ENCODE measurements around the gene FAAH.

Gene FAAH

GRCh38 chr1:46401154-46401913 lies 7.2 kb downstream of the FAAH start:
- no peak for DNase-seq

- no peak for DNase-seq
Measured at GRCh38 chr1:46401964-46402626, 8.0 kb downstream of the FAAH start.

DNA sequence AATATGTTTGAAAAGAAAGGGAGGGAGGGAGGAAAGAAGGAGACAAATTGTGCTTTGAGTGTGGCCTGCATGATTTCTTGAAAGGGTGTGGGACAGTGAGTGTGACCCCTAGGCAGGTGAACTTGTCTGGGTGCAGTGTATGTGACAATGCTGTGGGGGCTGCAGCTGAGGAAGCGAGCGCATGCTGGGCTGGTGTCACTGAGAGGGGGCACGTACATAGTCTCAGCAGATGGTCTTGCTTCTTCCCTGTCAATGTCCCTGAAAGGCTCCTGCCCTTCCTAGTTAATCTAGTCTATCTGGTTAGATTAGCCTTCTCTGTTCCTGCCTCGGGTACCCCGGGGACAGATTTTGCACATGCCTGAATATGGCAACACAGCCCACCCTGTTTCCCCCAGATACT lies 9.8 kb downstream of the FAAH start:
- no peak for DNase-seq

- no peak for DNase-seq
Measured at GRCh38 chr1:46404482-46405196, 10.5 kb downstream of the FAAH start.

GRCh38 chr1:46405197-46405555 lies 11.1 kb downstream of the FAAH start:
- no peak for DNase-seq

DNA sequence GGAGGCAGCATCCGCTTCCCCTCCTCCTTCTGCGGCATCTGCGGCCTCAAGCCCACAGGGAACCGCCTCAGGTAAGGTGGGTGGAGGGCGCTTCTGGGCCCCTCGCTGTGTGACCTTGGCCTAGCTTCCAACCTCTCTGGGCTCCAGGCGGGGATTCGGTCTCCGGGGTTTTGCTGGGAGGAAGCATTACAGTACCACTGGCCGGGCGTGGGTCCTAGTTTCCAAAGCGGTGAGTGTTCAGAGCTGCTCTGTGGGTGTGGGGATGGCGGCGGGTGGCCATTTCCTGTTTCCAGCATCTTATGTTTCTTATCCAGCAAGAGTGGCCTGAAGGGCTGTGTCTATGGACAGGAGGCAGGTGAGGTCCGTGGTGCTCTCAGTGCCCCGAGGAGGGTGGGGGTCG lies 11.6 kb downstream of the FAAH start:
- no peak for DNase-seq

DNA sequence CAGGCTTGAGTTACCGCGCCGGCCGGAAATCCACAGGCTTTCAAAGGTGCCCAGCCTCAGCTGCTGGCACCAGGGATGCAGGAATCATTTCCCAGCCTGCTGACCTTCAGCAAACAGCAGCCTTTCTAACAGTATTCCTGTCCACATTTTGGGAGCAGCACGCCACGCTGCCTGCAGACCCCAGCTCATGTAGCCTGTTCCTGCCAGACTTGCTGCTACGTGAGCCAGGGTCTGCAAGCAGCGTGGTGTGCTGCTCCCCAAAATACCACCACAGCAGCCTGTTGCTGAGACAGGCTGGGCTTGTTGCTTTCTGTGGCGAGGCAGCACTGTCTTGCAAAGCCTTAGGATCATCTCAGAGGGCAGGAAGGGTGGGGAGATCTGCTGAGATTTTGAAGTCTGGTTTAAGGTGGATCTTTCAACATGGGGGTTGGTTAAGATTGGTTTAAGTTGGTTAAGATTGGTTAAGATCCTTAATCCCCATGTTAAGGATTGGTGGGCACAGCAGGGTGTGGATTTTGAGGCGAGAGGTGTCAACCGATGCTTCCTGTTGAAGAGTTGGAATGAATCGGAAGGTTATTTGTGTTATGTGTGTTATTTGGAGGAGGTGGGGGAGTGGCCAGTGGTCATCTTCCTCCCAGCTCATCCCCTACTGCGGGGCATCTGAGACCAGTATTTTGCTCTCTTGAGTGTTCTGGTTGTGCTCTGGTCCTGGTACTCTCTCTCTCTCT lies 12.9 kb downstream of the FAAH start:
- no peak for DNase-seq

GRCh38 chr1:46407636-46408035 lies 13.5 kb downstream of the FAAH start:
- DNase-seq, result no peak

DNA sequence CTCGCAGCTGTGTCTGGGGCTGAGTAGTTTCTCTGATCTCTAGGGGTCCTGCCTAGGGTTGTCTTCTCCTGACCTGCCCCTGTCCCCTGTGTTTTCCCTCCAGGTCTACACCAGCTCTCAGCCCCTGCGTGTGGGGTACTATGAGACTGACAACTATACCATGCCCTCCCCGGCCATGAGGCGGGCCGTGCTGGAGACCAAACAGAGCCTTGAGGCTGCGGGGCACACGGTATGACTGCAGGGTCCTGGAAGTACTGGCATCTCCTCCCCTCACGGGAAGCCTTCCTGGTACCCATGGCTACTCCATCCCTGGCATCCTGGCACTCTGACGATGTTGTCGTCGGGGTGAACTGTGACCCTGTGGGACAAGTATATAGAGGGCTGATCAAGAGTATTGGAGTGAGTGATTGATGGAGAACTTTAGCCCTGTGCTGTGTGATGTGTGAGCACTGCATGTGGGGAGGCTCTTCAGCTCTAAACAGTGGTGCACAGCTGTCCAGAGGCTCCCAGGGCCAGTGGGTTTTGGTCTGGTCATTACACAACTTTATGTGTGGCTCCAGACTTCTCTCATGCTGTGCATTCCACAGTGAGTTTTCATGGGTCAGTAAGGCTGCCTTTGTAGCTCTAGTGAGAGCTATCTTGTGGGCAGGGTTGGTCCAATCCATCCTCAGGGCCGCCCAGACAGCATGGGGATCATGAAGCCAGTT lies 14.4 kb downstream of the FAAH start:
- no peak for DNase-seq

- no peak for DNase-seq
Measured at GRCh38 chr1:46409063-46409372, 14.9 kb downstream of the FAAH start.

- DNase-seq, result no peak
Measured at GRCh38 chr1:46410156-46411009, 16.3 kb downstream of the FAAH start.

- no peak for DNase-seq
Measured at GRCh38 chr1:46411010-46411405, 16.9 kb downstream of the FAAH start.

DNA sequence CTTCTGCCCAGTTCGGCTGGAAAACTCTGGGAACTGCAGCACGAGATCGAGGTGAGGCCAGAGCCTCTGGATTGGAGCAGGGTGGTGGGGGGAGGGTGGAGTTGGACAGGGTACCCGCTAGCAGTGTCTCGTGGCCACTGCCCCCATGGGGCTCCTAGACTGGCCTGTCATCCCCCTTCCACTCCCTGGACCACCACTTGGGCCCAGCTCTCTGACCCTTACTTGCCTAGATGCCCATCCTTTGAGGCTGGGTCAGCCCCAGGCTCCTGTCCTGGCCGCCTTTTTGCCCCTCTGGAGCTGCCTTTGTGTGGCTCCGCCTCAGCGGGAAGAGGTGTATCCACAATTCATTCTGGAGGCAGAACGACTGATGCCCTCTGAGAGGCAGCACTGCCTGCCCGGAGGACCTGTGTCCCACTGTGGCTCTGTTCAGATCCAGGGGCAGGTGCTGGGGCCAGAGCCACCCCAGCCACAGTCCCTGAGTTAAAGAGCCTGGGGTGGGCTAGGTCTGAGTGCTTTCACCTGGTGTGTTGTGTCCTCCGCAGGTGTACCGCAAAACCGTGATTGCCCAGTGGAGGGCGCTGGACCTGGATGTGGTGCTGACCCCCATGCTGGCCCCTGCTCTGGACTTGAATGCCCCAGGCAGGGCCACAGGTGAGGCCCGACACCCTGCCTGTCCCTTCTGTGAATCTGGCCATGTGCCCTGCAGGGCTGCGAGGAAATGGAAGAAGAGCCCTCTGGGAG lies 17.7 kb downstream of the FAAH start:
- no peak for DNase-seq

DNA sequence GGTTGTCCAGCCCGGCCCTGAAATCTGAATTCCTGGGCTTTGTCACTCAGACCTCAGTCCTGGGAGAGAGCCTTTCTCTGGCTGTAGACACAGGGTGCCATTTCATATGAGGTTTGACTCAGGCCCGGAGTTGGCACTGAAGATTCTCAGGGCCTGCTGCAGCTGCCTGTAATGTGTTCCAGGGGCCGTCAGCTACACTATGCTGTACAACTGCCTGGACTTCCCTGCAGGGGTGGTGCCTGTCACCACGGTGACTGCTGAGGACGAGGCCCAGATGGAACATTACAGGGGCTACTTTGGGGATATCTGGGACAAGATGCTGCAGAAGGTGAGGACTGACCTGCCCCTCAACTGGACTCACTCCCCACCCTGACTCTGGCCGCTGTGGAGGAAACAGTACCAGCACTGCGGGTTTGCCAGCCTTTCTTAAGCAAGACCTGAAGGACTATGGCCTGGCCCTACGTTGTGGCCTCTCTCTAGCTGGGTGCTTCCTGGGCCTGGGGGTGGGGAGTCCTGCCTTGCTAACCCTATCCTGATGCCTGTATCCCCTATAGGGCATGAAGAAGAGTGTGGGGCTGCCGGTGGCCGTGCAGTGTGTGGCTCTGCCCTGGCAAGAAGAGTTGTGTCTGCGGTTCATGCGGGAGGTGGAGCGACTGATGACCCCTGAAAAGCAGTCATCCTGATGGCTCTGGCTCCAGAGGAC lies 18.9 kb downstream of the FAAH start:
- DNase-seq, result no peak

DNA sequence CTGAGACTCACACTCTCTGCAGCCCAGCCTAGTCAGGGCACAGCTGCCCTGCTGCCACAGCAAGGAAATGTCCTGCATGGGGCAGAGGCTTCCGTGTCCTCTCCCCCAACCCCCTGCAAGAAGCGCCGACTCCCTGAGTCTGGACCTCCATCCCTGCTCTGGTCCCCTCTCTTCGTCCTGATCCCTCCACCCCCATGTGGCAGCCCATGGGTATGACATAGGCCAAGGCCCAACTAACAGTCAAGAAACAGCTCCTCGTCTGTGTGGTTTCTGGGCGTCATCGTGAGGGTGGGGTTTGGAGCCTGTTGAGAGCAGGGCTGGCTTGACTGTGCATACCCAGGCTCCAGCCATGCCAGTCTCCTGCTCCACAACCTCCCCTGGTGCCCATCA lies 19.5 kb downstream of the FAAH start:
- peak; percentile 28 for DNase-seq

GRCh38 chr1:46415514-46415913 lies 21.4 kb downstream of the FAAH start:
- DNase-seq, result no peak

DNA sequence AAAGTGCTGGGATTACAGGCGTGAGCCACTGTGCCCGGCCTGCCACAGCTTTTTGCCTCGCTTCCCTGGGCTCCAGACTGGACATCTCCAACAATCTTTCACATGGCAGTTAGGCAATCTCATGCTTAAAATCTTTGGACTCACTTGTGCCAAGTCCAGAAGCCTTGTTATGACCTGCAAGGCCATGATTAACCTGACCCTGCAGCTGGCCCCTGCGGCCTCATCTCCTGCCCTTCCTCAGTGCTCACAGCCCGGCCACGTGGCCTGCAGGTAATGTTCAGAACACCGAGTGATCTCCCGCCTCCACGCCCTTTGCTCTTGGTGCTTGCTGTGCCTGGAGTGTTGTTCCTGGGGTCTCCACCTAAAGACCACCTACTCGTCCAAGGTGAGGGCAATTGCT lies 24.9 kb downstream of the FAAH start:
- DNase-seq, result no peak

- no peak for DNase-seq
Measured at GRCh38 chr1:46420533-46420915, 26.4 kb downstream of the FAAH start.

DNA sequence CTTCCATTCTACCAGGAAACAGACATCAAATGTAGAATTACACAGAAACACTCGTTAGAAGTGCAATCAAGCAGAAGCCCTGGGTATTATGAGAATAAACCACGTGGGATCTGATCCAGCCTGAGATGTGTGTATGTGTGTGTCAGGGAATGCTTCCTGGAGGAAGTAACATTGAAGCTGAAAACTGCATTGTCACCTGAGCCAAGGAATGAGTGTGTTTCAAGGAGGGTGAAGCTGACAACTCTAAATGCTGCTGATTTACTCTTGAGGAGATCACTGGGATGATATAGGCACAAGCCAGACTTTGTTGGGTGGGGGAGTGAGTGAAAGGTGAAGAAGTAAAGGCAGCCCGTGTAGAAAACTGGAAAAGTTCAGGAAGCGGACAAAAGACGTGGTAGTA lies 27.6 kb downstream of the FAAH start:
- DNase-seq, result no peak

- no peak for DNase-seq
Measured at GRCh38 chr1:46422261-46422871, 28.2 kb downstream of the FAAH start.
